Fibroblast of skin of abdomen (primary cell): Measurements from ENCODE around the gene RAPGEF4.
"Not testable (repeated sequence)": the region's sequence is repeated elsewhere in the genome, so short reads cannot be mapped to it uniquely, and the experiment has no call there.

ENCODE experiments used
- DNase-seq: peaks from one replicate; pipeline ENCODE4 v3.0.0-alpha.2; 2013

RAPGEF4 gene

DNA sequence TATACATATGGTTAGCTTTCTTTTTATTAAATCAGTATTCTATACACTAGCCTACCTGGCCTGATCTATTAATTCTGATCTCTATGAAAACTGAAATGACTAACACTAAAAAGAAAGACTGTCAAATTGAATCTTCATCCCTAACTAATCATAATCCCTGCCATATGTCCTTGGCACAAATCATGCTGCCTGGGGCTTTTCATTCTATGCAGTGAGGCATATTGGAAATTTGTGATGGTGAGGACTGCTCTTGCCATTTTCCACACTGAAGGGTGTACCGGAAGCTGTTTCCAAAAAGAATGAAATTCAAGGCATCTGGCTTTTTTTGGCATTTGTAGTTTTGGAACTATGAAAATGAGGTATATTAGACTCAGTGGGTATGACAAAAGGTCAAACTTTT is 39.7 kb downstream of the RAPGEF4 start:
- no peak for DNase-seq

DNA sequence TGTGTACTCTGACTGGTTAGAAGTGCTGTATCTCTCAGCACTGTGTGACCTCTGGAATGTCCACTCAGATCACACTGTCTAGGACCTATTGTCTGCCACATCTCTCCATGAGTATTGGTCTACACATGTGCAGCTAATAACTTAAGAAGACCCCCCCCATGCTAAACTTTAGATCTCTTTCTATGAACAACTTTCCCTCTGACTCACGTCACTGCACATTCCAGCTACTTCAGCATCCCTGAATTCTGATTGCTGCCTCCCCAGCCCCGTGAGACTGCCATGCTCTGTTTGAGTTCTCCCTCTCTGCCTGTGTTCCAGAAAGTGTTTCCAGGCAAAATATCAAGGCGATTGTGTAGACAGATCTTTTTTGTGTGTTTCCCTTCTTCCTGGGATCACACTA is 41.8 kb downstream of the RAPGEF4 start:
- peak; percentile 21 for DNase-seq

DNA sequence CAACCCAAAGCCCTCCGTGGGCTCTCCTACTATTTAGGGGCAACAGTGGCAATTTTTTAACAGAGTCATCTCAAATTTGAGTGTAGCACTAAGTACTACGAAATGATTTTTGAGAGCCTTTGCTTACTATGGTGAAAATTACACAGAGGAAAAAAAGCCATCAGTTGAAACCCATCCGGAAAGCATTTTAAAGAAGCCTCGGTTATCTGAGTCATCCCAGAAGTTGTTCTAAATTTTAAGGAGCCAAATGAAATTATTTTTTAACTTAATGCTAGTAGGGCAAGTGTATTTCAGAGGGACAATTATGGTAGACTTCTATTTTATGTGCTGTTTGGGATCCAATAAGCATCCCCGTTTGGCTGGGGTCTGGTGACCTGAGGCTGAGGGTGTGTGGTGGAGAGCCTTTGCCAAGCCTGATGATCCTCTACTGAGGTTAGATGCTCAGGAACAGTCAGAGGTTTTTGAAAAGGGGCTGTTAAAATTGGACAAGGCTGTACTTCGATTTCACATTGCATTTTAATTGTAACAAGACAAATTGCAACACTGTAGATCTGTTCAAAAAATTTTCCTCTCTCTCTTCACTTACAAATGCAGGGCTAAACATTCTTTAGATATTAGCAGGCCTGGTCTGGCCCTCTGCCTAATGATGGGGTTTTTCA is 47.0 kb downstream of the RAPGEF4 start:
- DNase-seq: no peak

DNA sequence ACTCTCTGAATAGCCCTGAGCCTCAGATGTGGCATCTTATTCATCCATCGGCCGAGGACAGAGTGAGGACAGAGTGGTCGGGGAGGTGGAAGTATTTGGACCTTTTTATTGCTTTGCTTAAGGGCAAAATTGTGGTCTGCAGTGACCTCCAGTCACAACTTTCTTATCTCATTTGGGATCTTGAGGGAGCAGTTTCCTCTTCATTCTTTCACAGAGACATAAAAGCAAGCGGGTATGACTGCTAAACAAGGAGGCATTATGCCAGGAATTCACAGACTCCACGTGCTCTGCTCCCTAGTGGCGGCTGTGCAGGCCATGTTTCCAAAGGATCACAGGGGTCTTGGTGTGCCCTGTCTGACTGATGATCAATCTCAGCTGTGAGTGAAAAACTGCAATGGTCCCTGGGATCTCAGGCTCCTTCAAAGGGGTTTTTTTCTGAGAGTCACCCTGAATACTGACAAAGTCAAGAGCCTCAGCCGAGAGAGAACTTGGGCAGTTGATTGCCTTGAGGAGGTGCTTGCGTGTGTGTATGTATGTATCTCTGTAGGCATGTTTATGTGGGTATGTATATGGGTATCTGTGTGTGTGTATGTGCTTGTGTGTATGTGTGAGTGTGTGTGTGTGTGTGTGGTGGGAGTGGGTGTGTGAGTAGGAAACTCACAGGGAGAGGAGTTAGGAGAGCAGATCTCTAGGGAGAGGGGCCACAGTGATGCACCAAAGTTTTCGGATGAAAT is 47.7 kb downstream of the RAPGEF4 start:
- peak; percentile 98 for DNase-seq

DNA sequence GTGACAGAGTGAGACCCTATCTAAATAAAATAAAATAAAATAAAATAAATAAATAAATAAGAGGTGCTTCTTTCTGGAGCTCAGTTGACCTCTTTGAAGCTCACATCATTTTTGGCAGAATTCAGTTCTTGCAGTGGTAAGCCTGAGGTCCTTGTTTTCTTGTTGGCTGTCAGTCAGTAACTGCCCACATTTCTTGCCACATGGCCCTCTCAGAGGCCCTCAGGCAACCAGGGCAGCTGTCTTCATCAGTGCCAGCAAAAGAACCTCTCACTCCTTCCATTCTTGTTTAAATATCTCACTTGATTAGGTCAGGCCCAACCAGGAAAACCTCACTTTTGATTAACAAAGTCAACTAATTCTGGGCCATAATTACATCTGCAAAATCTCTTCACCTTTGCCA is 53.2 kb downstream of the RAPGEF4 start:
- no peak for DNase-seq

DNA sequence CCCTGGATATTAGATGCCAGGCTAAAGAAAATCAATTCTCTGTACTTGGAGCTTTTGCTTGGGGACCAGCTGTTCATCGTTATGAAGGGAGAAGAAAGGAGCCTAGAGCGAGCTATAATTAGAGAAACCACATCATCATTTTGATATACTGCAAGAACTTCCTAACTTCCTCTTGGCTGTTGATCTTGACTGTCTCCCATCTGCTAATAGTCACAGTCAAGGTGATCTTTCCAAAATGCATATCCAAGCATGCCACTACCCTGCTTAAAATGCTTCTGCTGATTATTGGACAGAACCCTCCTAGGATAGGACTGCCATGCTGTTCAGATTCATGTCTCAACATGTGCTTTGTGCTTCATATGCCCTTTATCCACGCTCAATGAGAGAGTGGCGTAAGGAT is 54.8 kb downstream of the RAPGEF4 start:
- DNase-seq: peak; percentile 27

DNA sequence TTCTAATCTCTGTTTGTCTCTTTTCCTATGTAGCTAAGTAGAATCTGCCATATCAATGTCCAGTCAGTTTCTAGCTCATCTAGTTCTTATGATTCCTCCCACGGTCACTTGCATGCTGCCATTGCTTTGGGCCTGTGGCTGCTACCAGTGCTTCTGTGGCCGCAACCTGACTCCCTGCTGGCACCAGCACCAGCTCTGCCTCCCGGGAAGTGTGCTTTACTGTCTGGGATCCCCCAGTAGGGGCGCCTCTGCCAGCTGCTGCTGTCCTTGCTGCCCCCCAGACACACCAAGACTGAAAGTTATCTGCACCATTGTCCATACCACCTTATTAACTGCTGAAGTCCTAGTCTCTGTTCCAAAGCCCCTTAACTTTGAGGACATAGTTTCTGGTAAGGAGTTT is 56.3 kb downstream of the RAPGEF4 start:
- no peak for DNase-seq

DNA sequence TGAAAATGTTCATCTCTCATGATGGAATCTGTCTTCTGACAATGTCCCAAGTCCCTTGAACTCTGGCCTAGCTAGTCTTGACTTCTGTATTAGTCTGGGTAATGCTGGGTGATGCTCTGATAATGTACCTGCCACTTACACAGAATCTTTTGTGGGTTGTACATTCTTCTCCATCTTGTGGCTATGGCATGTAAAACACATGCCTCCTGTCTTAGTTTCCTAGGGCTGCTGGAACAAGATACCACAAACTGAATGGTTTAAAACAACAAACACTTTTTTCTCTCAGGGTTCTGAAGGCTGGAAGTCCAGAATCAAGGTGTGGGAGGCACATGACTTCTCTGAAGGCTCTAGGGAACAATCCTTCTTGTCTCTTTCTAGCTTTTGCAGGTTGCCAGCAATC is 57.1 kb downstream of the RAPGEF4 start:
- peak; percentile 28 for DNase-seq

DNA sequence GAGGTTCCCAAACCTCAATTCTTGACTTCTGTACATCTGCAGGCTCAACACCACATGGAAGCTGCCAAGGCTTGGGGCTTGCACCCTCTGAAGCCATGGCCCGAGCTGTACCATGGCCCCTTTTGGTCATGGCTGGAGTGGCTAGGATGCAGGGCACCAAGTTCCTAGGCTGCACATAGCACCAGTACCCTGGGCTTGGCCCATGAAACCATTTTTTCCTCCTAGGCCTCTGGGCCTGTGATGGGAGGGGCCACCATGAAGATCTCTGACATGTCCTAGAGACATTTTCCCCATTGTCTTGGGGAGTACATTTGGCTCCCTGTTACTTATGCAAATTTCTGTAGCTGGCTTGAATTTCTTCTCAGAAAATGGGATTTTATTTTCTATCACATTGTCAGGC is 67.7 kb downstream of the RAPGEF4 start:
- not testable (repeated sequence) for DNase-seq

DNA sequence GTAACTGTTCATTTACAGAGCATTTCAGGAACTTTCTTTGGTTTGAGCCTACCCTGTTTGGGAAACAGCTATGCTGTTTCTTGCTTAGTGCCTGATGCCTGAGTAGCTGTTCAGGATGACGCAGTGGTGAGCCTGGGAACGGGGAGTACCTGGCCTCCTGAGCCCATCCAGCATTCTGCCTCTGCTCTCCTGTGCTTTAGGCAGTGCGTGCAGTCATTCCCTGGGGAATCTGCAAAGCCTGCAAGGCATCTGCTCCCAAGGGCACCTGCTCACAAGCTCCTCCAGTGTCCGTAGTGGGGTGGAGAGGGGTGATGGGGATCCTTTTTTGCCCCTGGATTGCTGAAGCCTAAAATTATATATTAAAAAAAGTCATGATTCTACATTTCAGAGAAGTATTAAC is 68.8 kb downstream of the RAPGEF4 start:
- no peak for DNase-seq

DNA sequence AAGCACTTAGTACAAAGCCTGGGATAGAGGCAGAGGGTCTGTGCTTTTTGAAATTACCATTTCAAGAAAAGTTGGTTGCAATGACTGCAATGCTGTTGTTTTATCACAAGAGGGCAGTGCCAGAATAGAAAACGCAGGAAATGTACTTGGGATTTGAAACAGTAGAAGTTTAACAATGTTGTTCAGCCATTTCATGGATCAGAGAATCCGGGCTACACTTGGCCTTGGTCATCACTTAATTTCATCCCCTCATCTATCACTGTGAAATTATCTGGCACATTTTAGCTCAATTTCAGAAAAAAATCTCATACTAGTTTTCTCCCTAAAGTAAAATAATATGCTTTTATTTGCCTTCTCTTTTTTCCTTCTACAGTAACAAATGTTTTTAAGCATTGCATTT is 70.8 kb downstream of the RAPGEF4 start:
- peak; percentile 54 for DNase-seq

DNA sequence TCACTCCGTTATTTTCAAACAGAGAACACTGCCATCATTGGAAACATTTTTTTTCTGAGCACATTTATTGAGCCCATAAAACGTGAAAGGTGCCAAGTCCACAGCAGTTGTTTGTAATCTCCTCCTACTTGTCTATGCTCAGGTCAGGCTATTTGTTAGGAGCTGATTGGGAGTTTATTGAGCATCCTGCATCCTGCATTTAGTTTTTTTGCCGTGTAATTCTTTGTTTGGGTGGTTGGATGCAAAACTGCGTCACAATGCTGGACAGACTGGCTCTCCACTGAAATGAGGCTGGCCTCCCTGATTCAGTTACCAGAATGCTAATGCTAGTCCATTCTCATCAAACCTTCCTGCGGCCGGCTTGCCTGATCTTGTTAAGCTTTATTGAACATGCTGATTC is 71.4 kb downstream of the RAPGEF4 start:
- no peak for DNase-seq

DNA sequence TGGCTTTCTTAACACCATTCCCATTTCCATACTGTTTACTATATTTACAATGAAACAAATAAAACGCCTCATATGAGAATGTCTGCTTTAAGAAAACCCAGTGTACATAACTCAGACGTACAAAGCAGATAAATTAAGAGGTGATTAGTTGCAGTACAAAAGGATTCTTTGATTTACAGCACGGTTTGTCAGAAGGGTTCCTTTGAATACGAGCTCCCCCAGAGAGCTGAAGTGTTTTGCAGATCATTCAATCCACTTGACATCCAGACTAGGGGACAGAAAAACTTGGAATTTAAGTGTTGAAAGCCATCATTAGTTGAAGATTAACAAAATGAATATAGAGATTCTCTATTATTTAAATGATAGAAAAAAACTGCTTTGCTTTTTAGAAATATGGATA is 72.5 kb downstream of the RAPGEF4 start:
- no peak for DNase-seq

DNA sequence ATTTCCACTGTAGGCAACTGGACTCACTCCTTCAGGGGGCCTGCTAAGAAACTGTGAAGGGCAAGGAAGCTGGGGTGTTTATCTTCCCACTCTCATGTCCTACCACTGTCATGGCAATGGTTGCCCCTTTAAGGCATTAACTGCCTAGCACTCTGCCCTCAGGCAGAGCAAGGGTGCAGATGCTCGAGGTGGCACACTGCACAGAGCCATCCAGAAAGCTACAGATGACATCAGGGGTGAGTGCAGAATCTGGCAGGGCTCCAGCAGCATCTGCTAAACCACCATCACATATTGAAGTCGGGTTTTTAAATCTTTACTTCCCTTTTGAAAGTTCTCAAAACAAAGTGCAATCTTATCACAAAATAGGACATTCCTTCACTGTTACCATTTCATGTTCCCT is 75.4 kb downstream of the RAPGEF4 start:
- DNase-seq: no peak

DNA sequence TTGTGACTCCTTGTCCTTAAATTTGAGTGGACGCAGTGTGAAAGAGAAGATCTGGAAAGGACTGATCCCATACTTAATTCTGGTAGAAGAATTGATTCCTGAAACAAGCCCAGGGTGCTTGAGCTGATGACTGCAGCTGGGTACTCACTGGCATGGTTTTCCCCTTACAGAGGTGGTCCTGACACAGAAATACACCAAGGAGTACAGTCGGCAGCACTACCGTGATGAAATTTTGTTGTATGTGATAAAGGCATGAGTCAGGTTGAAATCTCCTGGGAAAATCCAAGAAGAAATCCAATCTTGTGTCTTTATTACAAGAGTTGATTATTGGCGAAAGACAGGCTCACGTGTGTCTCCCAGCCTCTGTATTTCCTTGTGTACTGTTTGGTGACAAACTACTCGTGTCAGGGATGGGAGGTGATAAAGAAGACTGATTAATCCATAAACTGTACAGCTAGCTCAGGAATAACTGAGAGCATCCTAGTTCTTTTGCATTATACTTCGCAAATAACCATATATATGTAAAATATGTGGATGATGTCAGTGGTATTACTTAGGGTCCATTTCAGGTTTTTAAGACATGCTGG is 76.6 kb downstream of the RAPGEF4 start:
- no peak for DNase-seq

DNA sequence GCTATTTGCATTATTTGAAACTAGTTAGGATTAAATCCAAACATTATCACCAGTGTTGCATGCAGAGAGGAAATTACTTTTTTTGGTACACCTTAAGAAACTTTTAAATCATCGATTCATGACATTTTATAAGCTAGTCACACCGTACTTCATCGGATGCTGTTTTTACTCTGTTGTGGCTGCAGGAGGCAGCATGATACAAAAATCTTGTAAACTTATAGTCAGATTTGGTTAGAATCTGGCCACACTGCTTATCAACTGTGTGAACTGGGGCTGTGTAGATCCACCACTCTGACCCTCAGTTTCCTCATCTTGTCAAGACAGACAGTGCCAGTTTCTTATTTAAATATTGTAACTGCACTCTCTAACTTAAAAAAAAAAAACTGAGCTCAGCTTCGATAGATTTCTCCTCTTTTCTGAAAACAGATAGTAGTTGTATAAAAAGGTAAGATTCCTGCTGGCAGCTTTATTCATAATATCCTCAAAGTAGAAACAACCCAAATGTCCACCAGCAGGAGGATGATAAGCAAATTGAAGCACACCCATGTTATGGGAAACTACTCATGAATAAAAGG is 77.8 kb downstream of the RAPGEF4 start:
- DNase-seq: peak; percentile 17

DNA sequence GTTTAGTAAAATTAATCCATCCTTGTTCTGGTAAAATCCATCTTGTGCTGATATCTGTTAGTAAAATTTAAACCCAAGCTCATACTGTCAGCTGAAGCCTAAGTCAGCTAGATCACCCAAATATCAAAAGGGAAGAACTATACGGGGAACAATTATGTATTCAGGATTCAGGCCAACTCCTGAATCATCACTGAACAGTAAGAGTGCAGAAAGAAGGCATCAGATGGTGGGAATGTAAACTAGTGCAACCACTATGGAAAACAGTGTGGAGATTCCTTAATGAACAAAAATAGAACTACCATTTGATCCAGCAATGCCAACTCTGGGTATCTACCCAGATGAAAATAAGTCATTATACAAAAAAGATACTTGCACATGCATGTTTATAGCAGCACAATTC is 81.8 kb downstream of the RAPGEF4 start:
- no peak for DNase-seq

DNA sequence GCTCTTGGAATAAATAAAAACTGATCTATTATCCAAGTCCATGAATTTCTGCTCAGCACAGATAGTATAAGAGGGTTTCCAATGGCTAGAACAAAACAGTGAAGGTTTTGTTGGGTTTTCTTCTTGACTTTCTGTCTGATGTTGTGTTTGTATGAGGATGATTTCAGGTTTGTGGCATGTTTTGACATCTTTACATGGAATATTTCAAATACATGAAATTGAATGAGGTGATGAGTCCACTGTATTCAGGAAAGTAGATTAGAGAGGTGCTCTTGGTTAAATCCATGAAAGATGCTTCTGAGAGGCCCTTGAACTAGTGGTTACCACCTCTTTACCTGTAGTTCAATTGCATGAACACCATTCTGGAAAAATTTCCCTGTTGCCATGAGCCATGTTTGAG is 84.3 kb downstream of the RAPGEF4 start:
- DNase-seq: no peak

DNA sequence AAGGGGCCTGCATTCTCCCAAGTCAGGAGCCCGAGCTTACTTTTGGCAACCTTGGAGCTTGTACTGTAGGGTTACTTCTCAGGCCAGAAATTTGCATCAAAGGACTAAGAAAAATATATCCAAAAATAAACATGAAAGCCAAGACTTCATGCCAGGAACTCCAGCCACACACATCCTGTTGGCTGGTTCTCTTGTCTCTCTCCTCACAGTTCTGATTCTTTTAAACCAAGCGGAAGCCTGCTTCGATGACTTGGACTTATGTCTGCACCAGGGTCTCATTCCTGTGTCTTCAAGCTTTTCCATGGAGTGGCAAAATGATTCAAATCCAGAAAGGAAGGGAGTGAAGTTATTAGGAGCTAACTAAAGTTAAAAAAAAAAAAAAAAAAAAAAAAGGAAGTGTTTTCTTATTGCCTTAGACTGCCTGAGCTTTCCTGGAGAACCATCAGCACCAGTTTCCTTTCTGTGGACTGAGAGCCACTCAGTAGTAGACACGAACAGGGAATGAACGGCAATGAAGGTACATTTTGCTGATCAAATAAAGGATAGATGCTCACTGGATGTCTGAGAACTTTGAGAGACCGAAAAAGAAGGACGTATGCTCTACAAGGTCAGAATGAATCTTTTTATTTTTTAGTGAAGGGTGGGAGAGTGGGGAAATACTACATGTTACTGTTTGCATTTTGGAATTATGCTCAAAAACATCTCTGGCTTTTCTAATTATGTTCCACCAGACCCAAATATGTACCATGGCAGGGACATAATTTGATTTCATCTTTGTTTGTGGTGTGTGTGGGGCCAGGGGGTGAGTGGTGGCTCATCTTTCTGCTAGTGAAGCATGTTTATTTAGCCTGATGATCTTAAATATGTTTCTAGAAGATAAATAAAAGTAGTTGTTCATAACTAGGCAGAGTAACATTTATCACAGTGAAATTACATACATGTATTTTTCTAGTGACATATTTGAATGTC is 86.0 kb downstream of the RAPGEF4 start:
- DNase-seq: no peak

DNA sequence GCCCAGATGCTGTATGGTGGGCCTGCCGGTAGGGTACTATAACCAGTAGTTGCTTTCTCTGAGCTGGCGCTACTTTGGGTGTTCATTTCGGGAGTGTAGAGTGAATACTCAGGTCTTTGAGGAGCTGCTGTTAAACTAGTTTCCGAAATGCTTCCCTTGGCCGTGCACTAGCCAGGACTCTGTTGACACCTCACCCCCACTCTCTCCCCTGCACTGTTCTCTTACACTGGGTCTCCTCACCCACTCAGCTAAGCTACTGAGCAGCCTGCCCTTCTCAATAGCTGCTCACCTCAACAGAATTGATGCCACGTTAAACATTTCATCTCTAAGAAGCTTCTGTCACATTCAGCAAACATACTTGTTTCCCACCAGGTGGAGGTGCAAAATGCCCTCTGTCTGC is 86.9 kb downstream of the RAPGEF4 start:
- no peak for DNase-seq

DNA sequence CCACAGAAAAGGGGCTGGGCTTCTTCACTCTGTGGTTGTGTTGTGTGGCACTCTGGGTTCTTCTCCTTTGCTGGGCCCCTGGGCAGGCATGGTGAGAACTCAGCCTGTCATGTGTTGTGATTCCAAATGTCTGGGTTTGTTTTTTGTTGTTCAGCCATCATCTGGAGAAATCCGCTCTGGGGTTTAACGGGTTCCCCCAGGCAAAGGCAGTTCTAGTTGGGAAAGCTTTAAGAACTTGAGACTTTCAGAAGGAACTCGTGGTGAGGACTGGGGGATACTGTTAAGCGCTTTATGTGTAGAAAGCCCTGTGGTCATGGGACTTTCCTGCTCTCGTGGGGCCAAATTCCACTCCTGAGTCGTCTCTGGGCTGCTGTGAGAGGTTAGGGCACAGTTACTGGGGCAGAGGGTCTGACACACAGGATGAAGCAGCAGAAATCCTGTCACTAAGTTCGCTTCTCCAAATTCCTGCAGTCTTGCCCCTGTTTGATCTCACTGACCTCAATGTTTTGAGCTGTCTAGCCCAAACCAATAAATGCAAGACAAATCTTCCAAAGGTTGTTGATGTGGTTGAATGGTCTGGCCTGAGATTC is 87.7 kb downstream of the RAPGEF4 start:
- DNase-seq: no peak

DNA sequence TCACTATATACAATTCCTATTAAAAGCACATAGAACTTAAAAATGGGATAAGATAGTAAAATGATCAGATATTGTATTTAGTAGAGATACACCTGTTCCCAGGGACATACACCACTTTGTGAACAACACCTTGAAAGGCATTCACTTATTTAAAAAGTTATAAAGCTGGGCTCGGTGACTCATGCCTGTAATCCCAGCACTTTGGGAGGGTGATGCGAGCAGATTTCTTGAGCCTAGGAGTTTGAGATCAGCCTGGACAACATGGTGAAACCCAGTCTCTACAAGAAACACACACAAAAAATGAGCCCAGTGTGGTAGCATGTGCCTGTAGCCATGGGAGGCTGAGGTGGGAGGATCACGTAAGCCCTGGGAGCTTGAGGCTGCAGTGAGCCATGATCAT is 90.9 kb downstream of the RAPGEF4 start:
- no peak for DNase-seq
